Measurements from ENCODE around the gene HIVEP1.

DNA sequence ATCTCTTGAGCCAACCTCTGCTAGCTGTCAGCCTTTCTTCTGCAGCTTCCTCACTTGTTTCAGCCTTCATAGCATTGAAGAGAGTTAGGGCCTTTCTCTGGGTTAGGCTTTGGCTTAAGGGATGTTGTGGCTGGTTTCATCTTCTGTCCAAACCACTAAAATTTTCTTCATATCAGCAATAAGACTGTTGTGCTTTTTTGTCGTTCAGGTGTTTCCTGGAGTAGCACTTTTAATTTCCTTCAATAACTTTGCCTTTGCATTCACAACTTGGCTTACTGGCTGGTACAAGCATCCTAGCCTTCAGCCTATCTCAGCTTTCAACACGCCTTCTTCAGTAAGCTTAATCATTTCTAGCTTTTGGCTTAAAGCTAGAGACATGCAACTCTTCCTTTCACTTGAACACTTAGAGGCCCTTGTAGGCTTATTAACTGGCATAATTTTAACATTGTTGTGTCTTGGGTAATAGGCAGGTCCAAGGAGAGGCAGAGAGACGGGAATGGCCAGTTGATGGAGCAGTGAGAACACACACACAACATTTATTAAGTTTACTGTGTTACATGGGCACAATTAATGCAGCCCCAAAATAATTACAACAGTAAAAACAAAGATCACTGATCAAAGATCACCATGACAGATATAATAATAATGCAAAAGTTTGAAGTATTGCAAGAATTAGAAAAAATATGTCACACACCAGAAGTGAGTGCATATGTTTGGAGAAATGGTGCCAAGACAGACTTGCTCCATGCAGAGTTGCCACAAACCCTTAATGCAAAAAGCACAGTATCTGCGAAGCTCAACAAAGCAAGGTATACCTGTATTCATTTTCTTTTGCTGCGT is 98.6 kb downstream of the HIVEP1 start:
- no peak for TF ChIP-seq POLR2A (IDR thresholded peaks at IDR 0.05)
- TF ChIP-seq CTCF (IDR thresholded peaks at IDR 0.05), result no peak

All from testis (tissue), 2 donors.